DMS114 treated with DMSO at 0.1 percent for 48 hours (cell line): ENCODE data around the gene DMD.

Experiments
- DNase-seq: peaks from one replicate; lab custom pipeline; 2025; ENCODE audit not compliant: unreplicated experiment; lab: John Stamatoyannopoulos, UW

The DMD gene

DNA sequence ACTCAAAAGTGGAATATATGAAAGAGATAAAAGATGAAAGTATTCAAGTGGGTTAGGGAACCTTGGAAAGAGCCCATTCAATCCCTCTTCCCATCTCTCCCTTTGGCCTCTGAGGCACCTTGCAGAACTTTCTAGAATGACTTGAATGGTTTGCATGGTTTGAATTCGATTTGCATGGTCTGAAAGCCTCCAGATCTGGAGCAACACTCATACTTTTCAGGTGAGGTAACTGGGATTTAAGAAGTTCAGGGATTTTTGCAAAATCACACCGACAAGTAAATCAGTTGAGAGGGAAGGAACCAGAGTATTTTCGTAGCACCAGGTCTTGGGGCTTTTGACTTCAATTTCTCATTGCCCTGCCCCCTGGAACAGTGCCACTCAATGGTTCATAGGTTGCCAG lies 1663.5 kb downstream of the DMD start:
- DNase-seq, result no peak

DNA sequence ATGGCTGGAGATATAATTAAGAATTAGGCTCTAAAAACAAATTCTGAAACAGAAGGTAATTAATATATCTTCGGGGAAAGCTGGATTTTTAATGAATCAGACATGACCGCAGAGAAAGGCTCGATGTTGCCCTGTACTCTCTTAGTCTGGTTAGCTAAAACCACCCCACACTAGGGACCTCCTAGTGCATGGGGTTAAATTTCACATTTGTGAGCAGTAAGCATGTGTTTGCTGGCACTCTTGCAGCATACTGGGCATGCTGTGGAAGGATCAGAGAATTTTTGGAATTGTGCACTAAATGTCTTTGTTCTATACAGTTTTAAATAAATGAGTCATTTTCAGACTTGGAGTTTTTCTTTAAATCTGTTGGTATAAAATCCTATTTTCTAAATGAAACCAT lies 1663.9 kb downstream of the DMD start:
- DNase-seq, result no peak

DNA sequence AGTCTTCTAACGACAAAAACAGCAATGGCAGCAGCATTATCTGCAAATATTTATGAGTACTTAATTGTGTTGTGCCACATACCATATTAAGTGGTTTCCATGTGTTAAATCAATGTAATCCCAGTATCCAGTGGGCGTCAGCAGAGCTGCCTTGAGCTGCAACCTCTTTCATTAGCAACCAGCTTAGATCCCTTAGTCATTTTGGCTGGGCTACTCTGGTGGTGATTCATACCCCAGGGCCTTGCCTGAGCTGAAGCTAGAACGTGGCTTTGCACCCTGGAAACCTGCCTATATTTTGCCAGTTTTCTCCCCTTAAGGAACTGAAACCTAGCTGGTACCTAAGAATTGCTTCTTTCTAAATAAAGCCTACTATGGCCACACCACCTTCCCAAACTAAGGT lies 1665.2 kb downstream of the DMD start:
- no peak for DNase-seq

DNA sequence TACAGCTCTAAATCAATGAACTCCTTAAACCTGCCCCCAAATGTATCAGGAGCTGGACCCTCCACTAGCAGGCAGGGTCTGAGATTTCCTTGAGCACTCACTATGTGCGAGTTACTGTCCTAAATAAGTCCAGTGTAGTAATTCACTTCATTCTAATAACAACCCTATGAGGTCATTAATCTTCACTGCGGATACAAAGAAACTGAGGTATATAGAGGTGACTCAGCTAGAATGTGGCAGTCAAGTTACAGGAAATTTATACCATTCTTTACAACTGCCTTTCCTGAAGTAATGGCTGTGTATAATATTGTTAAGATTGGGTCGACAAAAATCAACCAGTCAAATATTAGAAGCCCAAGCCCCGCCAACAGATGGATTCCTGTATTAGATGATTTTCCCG lies 1665.6 kb downstream of the DMD start:
- DNase-seq, result no peak

DNA sequence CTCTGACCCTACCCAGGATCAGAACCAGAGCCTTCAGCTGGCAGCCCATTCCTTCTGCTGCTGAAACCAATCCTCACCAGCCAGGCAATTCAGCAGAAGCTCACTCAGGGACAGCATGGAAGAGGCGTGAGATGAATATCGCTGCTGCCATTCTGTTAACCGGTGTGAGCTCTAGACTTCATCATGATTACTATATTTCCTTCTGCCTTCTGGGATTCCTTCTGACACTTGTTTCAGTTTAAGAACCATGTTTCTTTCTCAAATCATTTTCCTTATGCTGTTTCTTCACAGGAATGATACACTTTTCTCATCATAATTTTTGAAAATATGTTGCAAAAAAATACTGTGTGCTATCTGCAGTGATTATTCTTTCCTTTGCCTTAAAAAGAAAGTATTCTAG lies 1666.2 kb downstream of the DMD start:
- DNase-seq, result no peak

DNA sequence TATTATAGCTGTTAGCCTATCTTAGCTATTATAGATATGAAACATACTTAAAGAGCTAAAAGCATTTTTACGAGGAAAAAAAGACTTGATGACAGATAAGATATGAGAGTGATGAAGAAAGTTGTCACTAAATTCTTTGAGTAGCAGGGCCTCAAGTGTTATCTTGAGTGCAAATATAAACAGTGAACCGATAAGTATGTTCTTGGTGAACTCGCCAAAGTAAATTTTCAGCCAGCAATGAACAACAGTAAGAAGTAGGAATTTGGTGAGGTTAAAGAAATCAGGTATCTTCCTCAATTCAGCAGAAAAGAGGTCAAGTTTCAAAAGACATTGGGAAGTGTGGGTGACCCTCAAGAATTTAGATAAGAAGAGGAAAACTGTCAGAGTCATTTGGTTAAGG lies 1667.7 kb downstream of the DMD start:
- DNase-seq, result no peak

DNA sequence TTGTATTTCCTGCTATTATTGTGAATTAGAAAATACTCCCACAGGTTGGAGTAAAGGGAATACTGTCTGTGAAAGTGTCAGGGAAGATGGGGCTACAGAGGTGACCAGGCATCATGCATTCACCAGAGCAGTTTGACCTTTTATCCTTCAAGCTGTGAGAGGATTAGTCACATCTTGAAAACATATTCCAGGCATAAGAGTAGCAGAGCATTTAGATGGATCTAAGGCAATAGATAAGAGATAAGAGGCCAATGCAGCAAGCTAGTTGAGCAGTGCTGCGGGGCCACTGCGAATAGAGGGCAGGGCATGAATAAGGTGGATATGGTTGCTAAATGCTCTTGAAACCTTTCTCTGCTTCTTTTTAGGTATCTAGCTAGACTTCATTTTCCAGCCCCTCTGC lies 1668.8 kb downstream of the DMD start:
- no peak for DNase-seq

DNA sequence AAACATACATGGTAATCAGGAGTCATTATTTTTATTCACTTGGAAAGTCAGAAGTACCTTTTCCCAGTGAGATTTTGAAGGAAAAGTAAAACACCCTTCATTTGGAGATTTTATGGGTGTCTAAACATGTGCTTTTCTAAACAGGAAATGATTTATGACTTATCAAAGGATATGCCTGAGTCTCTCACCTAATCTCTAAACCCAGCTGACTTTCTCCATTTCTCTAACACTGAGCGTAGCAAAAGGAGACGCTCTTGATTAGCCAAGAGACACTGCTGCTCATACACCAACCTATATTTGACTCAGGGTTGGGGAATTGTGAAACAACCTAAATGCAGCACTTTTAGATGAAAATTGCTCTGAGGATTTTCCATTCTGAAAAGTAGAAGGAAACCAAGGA lies 1671.0 kb downstream of the DMD start:
- no peak for DNase-seq

DNA sequence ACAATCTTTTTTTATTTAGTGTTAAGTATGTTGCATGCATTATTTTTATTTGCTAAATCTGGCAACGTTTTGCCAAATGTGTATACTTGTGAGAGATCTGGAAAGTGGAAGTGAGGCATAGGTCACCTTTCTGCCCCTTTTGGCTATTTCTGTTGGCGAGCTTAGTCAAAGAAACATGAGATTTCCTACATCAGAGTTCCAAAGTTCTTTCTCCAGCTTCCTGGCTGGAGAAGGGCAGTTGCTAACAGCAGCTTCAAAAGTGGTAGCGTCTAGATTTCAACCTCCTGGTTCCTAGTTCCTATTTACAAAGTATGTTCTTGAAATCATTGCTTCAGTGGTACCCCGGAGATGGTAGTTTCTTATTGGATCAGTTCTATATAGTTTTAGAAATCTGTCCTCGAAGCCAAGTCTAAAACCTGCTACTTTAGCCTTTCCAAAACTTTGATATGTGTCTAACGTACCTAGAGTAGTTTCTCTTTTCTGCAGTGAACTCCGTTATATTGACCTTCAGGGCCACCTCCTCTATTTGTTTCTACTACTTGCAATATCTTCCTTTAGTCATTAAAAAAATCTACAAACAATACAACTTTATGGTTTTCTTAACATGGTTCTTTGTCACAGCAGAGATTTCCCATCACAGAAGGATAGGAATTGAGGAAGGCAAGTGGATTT lies 1683.8 kb downstream of the DMD start:
- no peak for DNase-seq

DNA sequence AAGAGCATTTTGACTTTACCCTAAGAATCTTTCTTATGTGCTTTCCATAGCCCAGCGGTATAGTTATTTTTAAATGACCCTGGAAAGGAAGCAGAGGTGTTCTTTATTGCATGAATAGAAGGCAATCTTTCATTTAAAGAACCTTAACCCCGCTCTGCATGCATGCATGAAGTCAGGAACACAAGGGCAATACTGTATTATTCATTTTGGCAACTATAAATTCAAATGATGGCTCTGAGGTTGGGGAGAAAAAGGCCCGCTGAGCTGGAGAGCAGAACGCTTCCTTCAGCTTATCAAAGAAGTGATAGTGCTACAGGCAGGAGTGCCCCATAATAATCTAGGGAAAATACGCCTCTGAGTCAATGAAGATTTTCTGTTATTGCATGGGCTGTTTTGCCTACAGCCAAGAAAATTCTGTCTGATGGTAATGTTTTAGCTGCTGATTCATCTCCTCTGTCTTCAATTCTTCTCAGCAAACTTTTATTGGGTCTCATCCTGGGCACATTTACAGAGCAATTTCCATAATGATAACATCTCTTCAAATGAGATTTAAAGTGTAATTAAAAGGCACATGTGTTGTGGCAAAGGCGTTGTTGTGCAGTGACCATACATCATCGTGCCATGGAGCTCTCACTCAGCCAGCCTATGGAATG lies 1687.3 kb downstream of the DMD start:
- no peak for DNase-seq

DNA sequence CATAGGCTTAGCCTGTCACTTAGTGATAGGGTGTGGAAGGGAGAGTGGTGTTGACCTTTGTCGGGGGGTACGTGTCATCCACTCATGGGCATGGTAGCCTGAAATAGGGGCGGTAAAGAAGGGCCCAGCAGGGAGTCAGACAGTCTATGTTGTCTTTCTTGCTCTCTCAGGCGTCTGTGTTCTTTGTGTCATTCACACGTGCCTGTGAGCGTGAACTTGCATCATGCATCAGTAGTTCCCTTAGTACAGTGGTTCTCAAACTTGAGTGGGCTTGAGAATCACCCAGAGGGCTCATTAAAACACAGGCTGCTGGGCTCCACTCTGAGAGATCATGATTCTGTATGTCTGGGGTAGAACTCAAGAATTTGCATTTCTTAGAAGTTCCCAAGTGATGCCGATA lies 1688.6 kb downstream of the DMD start:
- DNase-seq, result no peak

DNA sequence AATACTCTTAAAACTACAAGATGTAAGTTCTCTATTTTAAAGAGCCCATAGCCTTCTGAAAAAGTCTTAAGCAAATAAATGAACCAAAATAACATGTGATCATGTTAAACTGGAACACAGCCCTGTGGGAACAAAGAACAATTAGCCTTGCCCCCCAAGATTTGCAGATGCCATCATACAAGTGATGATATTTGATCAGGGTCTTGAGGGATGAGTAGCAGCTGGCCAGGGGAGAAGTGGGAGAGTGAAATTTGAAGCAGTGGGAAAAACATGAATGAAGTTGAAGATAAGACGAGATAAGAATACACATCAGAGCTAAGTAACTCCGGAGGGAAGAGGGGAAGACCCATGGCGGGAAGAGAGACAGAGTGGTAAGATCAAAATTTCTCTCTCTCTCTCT lies 1689.4 kb downstream of the DMD start:
- no peak for DNase-seq

DNA sequence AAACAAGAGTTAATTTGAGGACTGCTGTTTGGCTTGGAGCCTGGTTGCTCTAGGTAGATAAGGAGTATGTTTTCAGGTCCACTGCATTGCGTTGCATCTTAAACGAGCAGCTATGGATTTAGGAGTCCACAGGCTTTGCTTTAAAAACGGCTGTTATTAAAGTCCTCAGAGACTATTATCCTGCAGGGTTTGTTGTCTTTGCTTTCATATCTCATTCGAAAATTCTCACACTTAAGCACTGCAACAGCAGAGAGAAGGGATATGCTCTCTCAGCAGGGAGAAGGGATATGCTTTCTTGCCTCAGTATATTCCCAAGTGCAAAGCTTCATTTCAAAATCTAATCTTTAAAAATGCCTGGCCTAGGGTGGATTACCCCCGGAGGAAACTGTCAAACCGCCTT lies 1694.8 kb downstream of the DMD start:
- no peak for DNase-seq

DNA sequence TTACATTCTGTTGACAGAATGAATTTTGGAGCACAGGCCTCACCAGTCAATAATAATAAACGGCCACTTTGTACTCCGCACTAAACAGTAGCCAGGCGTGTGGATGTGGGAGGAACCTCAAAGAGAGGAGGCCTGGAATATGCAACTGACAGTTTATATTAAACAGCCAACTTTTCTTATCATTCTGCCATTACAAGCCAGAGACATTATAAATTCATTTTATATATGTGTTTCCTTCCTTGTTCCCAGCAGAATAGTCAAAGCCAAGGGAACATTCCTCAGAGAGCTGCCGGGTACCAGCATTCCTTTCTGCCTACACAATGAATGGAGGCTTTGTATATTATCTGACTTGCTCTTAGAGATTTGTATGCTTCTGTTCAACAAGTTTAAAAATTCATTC lies 1703.0 kb downstream of the DMD start:
- DNase-seq, result no peak

DNA sequence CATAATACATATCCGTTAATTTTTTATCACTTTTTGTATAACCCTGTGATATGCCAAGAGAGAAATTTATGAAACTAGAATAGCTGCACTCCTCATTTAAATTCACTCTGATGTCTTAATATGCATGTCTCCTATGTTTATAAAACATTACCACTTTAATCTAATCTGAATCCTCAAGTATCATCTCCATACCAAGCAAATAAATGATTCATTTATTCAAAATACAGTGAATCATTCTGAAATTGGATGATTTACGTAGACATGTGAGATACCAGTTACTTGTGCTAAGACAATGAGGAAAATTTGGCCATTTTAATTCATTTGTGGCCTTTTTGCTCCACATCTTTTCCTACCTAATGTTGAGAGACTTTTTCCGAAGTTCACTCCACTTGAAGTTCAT lies 1704.4 kb downstream of the DMD start:
- no peak for DNase-seq

DNA sequence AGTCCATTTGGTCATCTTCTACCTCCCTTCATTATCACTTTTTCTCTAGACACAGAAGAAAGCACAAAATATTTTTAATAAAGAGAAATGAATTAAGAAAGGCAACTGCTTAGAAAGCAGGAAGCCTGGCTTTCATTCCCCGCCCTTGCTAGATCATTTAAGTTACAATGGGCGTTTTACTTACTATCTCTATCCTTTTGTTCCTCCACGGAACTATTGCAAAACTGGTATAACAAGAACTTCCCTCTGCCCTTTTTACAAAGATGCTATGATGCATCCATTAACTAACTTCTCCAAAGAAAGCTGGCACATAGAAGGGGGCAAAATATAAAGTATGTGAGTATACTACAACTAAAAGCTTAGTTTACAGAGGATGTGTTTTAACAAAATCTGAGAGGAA lies 1705.0 kb downstream of the DMD start:
- no peak for DNase-seq

DNA sequence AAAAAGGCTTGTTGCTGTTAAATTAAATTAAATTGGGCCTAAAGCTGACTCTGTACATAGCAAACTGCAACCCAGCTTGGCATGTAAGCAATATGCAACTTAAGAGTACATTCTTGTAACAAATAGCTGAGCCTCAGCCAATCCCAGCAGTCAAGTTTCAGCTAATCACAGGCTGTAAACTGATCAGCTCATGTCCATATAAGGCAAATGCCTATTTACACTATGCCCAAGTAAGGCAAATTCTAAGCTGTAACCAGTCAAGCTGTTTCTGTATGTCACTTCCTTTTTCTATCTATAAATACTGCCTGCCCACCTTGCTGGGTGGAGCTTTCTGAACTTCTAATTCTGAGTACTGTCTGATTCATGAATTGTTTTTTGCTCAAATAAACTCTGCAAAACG lies 1710.4 kb downstream of the DMD start:
- DNase-seq, result no peak

DNA sequence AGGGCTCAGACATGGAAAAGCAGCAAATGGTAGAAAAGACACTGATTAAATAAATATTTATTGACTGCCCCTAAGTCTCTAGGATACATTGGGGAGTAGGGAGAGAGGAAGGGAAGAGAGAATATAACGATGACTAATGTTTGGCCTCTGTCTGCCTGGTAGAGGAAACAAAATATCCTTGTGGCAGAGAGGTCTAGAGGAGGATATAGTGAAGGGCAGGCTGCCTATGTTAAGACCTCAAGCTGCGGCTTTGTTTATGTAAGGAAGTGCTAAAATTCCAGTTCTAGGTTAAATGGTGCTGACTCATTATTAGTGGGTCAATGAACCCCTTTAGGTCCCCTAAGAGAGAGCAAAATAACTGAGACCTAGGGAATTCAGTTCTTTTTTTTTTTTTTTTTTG lies 1712.2 kb downstream of the DMD start:
- no peak for DNase-seq

DNA sequence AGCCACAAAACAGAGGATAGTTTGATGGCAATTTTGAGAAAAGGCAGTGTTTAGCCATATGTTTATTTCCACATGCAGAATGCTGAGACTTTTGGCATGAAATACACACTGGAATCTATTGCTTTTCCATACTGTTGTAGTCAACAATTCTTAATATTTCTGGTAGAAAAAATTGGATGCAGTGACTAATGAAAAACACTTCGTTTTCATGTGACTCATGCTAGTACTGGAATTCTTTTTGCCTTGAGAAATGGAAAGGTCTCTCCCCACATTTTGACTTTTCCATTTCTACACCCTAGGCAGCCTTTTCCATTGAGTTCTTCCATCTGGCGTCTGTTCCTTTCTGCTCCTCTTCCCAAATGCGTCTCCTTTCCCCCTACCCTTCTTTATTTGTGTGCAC lies 1714.3 kb downstream of the DMD start:
- no peak for DNase-seq

DNA sequence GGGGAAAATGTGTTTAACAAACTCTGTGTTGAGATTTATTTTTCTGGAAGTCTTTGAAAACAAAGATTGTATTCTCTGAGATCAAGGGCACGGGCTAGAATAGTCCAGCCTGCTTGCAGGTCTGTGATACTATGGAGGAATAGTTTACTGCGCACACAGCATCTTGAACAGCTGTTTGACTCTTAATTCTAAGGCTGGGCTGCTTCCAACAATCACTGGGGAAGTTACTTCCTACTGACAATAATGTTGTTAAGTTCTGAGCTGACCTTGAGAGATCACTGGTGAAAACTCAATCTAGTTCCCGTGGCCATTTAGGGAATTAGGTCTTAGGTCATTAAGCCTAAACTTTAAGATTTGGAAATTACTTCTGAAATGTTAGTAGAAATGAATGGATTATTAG lies 1723.4 kb downstream of the DMD start:
- no peak for DNase-seq

DNA sequence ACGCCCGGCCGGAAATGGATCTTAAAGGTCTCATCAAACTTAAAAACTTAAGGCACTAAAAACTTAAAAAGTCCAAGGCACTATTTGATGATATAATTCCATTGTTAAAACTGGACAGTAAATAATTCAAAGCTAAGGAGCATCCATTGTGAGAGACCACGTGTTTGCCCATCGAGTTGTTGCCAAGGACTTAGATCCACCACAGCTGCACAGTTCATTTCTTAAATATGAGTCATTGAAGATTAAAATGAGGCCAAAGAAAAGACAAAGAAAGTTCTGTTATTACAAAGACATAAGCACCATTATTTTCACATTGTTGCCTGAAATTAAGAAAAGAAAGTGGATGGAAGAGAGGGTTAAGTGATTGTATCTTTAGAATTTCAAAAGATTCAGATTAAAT lies 1728.0 kb downstream of the DMD start:
- DNase-seq, result no peak

DNA sequence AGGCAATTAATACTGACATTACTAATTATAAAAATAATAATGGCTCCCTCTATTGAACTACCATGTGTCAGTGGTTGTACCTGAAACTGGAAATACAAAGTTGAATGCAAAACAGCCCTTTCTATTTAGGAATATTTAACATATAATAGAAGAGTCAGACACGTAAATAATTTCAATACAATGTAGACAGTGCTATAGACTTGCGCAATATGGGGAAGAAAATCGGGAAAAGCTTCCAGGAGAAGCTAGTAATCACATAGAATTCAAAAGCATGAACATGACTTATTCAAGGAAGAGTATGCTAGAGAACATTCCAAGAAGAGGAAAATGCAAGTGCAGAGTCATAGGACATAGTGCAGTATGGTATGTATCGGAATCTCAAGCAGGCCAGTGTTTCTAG lies 1730.7 kb downstream of the DMD start:
- DNase-seq, result no peak

DNA sequence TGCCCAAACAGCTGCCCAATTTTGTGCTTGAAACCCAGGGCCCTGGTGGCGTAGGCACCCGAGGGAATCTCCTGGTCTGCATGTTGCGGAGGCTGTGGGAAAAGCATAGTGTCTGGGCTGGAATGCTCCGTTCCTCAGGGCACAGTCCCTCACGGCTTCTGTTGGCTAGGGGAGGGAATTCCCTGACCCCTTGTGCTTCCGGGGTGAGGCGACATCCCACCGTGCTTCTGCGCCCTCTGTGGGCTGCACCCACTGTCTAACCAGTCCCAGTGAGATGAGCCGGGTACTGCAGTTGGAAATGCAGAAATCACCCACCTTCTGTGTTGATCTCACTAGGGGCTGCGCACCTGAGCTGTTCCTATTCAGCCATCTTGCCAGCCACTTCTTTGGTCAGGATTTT lies 1740.1 kb downstream of the DMD start:
- no peak for DNase-seq
